ENCODE measurements around the gene CHRNA3.

Gene CHRNA3

GRCh38 chr15:78624651-78625590, 4.1 kb upstream of the CHRNA3 start:
- Histone ChIP-seq H3K9me2 (replicated peaks; ENCODE audit: control insufficient read depth, low read length) (no peaks in the 10 kb centered on the region), H4K20me1 (ENCODE audit: control insufficient read depth, insufficient read depth, low read depth, low read length) (no peaks in the 10 kb centered on the region), H3K27me3 (ENCODE audit: control insufficient read depth, low read length) (peaks cover 2% of the 10 kb centered on the region; the same call in 1 of the 2 replicates), H3K79me2 (ENCODE audit: control insufficient read depth, low read length) (no peaks in the 10 kb centered on the region), H3K27ac (ENCODE audit: low read depth, low read length) (no peak overlapping the region), H3F3A (ENCODE audit: control insufficient read depth, insufficient read depth) (no peaks in the 10 kb centered on the region), H3K9me3 (ENCODE audit: control insufficient read depth, insufficient read depth, low read length) (no peaks in the 10 kb centered on the region), H3K36me3 (ENCODE audit: control insufficient read depth, low read length) (no peaks in the 10 kb centered on the region), H3K4me3 (ENCODE audit: low read length) (no peak overlapping the region), H3K4me1 (ENCODE audit: control insufficient read depth, low read length) (no peaks in the 10 kb centered on the region), H3K4me2 (ENCODE audit: low read length) (no peak overlapping the region)
- TF ChIP-seq CTCF (IDR thresholded peaks at IDR 0.05; ENCODE audit: low read depth, low read length, poor library complexity, severe bottlenecking) (no peak), EZH2phosphoT487 (IDR thresholded peaks at IDR 0.05; ENCODE audit: borderline replicate concordance, low read length) (no peak)

- Histone ChIP-seq H3K79me2 (ENCODE audit: control insufficient read depth, low read length) (no peaks in the 10 kb centered on the region), H3K9me2 (replicated peaks; ENCODE audit: control insufficient read depth, low read length) (no peaks in the 10 kb centered on the region), H3K27me3 (ENCODE audit: control insufficient read depth, low read length) (peaks cover 2% of the 10 kb centered on the region; the same call in 1 of the 2 replicates), H3K4me1 (ENCODE audit: control insufficient read depth, low read length) (no peaks in the 10 kb centered on the region), H4K20me1 (ENCODE audit: control insufficient read depth, insufficient read depth, low read depth, low read length) (no peaks in the 10 kb centered on the region), H3K27ac (ENCODE audit: low read depth, low read length) (no peak overlapping the region), H3K4me2 (ENCODE audit: low read length) (no peak overlapping the region), H3F3A (ENCODE audit: control insufficient read depth, insufficient read depth) (no peaks in the 10 kb centered on the region), H3K4me3 (ENCODE audit: low read length) (no peak overlapping the region), H3K36me3 (ENCODE audit: control insufficient read depth, low read length) (no peaks in the 10 kb centered on the region), H3K9me3 (ENCODE audit: control insufficient read depth, insufficient read depth, low read length) (no peaks in the 10 kb centered on the region)
- TF ChIP-seq EZH2phosphoT487 (IDR thresholded peaks at IDR 0.05; ENCODE audit: borderline replicate concordance, low read length) (no peak), CTCF (IDR thresholded peaks at IDR 0.05; ENCODE audit: low read depth, low read length, poor library complexity, severe bottlenecking) (no peak)
Measured at GRCh38 chr15:78623786-78624497, 3.1 kb upstream of the CHRNA3 start.

- H3K4me3 ChIP-seq (ENCODE audit: low read length), result no peak overlapping the region
- no peaks in the 10 kb centered on the region for H3K4me1 ChIP-seq (ENCODE audit: control insufficient read depth, low read length)
- H3K4me2 ChIP-seq (ENCODE audit: low read length), result no peak overlapping the region
- no peak overlapping the region for H3K27ac ChIP-seq (ENCODE audit: low read depth, low read length)
- no peaks in the 10 kb centered on the region for H3F3A ChIP-seq (ENCODE audit: control insufficient read depth, insufficient read depth)
- no peak for TF ChIP-seq EZH2phosphoT487 (IDR thresholded peaks at IDR 0.05; ENCODE audit: borderline replicate concordance, low read length)
- TF ChIP-seq CTCF (IDR thresholded peaks at IDR 0.05; ENCODE audit: low read depth, low read length, poor library complexity, severe bottlenecking), result no peak
- H3K79me2 ChIP-seq (ENCODE audit: control insufficient read depth, low read length), result no peaks in the 10 kb centered on the region
- no peaks in the 10 kb centered on the region for H4K20me1 ChIP-seq (ENCODE audit: control insufficient read depth, insufficient read depth, low read depth, low read length)
- no peaks in the 10 kb centered on the region for H3K9me3 ChIP-seq (ENCODE audit: control insufficient read depth, insufficient read depth, low read length)
- peaks cover 2% of the 10 kb centered on the region; the same call in 1 of the 2 replicates for H3K27me3 ChIP-seq (ENCODE audit: control insufficient read depth, low read length)
- H3K36me3 ChIP-seq (ENCODE audit: control insufficient read depth, low read length), result no peaks in the 10 kb centered on the region
- H3K9me2 ChIP-seq (replicated peaks; ENCODE audit: control insufficient read depth, low read length), result no peaks in the 10 kb centered on the region
Measured at GRCh38 chr15:78621810-78622402, 1.1 kb upstream of the CHRNA3 start.
